GM23248 (cell line): ENCODE measurements around the gene GALM. TPM values are rescaled to one million over a fixed set of nuclear protein-coding genes. Genes with fewer than 3 reads are reported as not detected.

Source experiments
- DNase-seq: peaks from one replicate; pipeline ENCODE4 v3.0.0-alpha.2; 2015
- H2AFZ ChIP-seq: fragments of 200-600 bp; sonication (generic); 2 replicates; pipeline ENCODE4 v1.6.1; 2016; ENCODE audit warnings: antibody characterized with exemption
- H3F3A ChIP-seq: fragments of 200-600 bp; sonication (generic); 2 replicates; pipeline ENCODE4 v1.6.1; 2016; ENCODE audit warnings: mild to moderate bottlenecking, antibody characterized with exemption, mixed run types; ENCODE audit not compliant: insufficient read depth
- H3K27ac ChIP-seq: fragments of 200-600 bp; sonication (generic); 2 replicates; pipeline ENCODE4 v1.5.1; 2016; ENCODE audit warnings: mild to moderate bottlenecking
- H3K27me3 ChIP-seq: fragments of 200-600 bp; sonication (generic); replicated peaks from 2 replicates; pipeline ENCODE4 v1.6.1; 2016; ENCODE audit warnings: mild to moderate bottlenecking; ENCODE audit not compliant: insufficient read depth
- H3K36me3 ChIP-seq: fragments of 200-600 bp; sonication (generic); 2 replicates; pipeline ENCODE4 v1.6.1; 2016; ENCODE audit warnings: low read depth, mild to moderate bottlenecking
- H3K4me1 ChIP-seq: fragments of 200-600 bp; sonication (generic); 2 replicates; pipeline ENCODE4 v1.6.1; 2016; ENCODE audit warnings: mild to moderate bottlenecking; ENCODE audit not compliant: insufficient read depth
- H3K4me2 ChIP-seq: fragments of 200-600 bp; sonication (generic); one replicate; pipeline ENCODE4 v1.6.1; 2016; ENCODE audit warnings: mild to moderate bottlenecking; ENCODE audit not compliant: unreplicated experiment
- H3K4me3 ChIP-seq: fragments of 200-600 bp; sonication (generic); 2 replicates; pipeline ENCODE4 v1.5.1; 2016; ENCODE audit warnings: mild to moderate bottlenecking
- H3K79me2 ChIP-seq: fragments of 200-600 bp; sonication (generic); 2 replicates; pipeline ENCODE4 v1.6.1; 2016; ENCODE audit warnings: mild to moderate bottlenecking; ENCODE audit not compliant: insufficient read depth
- H3K9ac ChIP-seq: fragments of 200-600 bp; sonication (generic); 2 replicates; pipeline ENCODE4 v1.6.1; 2016; ENCODE audit warnings: mild to moderate bottlenecking
- H3K9me2 ChIP-seq: fragments of 200-600 bp; sonication (generic); 2 replicates; pipeline ENCODE4 v1.6.1; 2016; ENCODE audit warnings: mixed run types, mild to moderate bottlenecking, moderate library complexity; ENCODE audit not compliant: insufficient read depth
- H3K9me3 ChIP-seq: fragments of 200-600 bp; sonication (generic); one replicate; pipeline ENCODE4 v1.6.1; 2017; ENCODE audit warnings: low read depth
- H4K20me1 ChIP-seq: fragments of 200-600 bp; sonication (generic); 2 replicates; pipeline ENCODE4 v1.6.0; 2016; ENCODE audit not compliant: insufficient read depth
- EZH2 ChIP-seq: fragments of 200-600 bp; sonication (generic); IDR thresholded peaks from 2 replicates; pipeline ENCODE4 v1.6.1; 2018; ENCODE audit warnings: antibody characterized with exemption, mild to moderate bottlenecking; ENCODE audit not compliant: insufficient read depth, poor library complexity, severe bottlenecking
- EZH2phosphoT487 ChIP-seq: fragments of 200-600 bp; sonication (generic); IDR thresholded peaks from 2 replicates; pipeline ENCODE4 v1.6.1; 2018; ENCODE audit warnings: antibody characterized with exemption, moderate library complexity, mild to moderate bottlenecking, low read depth; ENCODE audit not compliant: insufficient read depth
- WGBS, 2 experiments: methylation state at CpG; one replicate each; pipeline ENCODE4 v1.1.6; 2015 to 2017; ENCODE audit warnings: low lambda C conversion rate in 2 of 2, low coverage in 1 of 2; ENCODE audit errors: missing lambda C conversion rate in 2 of 2; 5-methylcytosine and 5-hydroxymethylcytosine counted together
- in situ Hi-C: fragments of 300-500 bp; cut with MboI; formaldehyde crosslinking; loops from 2 replicates; pipeline ENCODE4 v1.15.0; 2020
- polyA plus RNA-seq: library from polyadenylated mRNA; unstranded; fragments of >200 nt; fragmentation: Nextera tagmentation; extraction: Ambion mirVana; gene quantifications from 2 replicates; pipeline ENCODE4 v1.2.1, GENCODE V29; 2016
- total RNA-seq: library from RNA; depleted of rRNA; stranded (reverse); fragments of >200 nt; shearing (Covaris generic); gene quantifications from 2 replicates; pipeline ENCODE4 v1.2.3, GENCODE V29; 2014

The GALM gene
- total and polyA plus RNA-seq, 2 experiments from 2014 or later: 7.6 to 10.8 TPM

GRCh38 chr2:38743672-38744398, 77.9 kb downstream of the GALM start:
- H3K9ac ChIP-seq: no peak overlapping the region
- DNase-seq: no peak
- in situ Hi-C loops: no loop called here
- no peaks in the 10 kb centered on the region for H3K27me3 ChIP-seq
- peaks cover 85% of the 10 kb centered on the region for H3F3A ChIP-seq
- H3K4me1 ChIP-seq: no peaks in the 10 kb centered on the region
- no peak overlapping the region for H3K27ac ChIP-seq
- no peak overlapping the region for H3K4me2 ChIP-seq
- no peak for TF ChIP-seq EZH2phosphoT487
- no peak for TF ChIP-seq EZH2
- no peak overlapping the region for H3K4me3 ChIP-seq
- 97 to 98% methylated on average over 3 of the region's 3 CpGs for WGBS, 2 experiments
- H3K9me3 ChIP-seq: no peaks in the 10 kb centered on the region
- no peaks in the 10 kb centered on the region for H3K9me2 ChIP-seq
- no peak overlapping the region for H2AFZ ChIP-seq
- H3K79me2 ChIP-seq: peaks cover 83% of the 10 kb centered on the region
- no peaks in the 10 kb centered on the region for H4K20me1 ChIP-seq
- H3K36me3 ChIP-seq: peaks cover 75% of the 10 kb centered on the region

- in situ Hi-C loops: no loop called here
- Histone ChIP-seq H3K4me3 (no peak overlapping the region), H3K9ac (peak overlapping the region; percentile 25; the same call in 1 of the 2 replicates), H3K9me3 (no peaks in the 10 kb centered on the region), H3K9me2 (no peaks in the 10 kb centered on the region), H3K4me2 (no peak overlapping the region), H3K27me3 (no peaks in the 10 kb centered on the region), H4K20me1 (peaks cover 1% of the 10 kb centered on the region; the same call in 1 of the 2 replicates), H3K4me1 (peaks cover 3% of the 10 kb centered on the region), H3K36me3 (peaks cover 81% of the 10 kb centered on the region), H2AFZ (no peak overlapping the region), H3F3A (peaks cover 85% of the 10 kb centered on the region), H3K27ac (no peak overlapping the region), H3K79me2 (peaks cover 83% of the 10 kb centered on the region)
- WGBS, 2 experiments: 22 to 30% methylated on average over 2 of the region's 2 CpGs
- DNase-seq: no peak
- TF ChIP-seq EZH2phosphoT487 (no peak), EZH2 (no peak)
Observed at GRCh38 chr2:38744399-38744780, 78.5 kb downstream of the GALM start.

- in situ Hi-C loops: no loop called here
- H3K9me2 ChIP-seq: no peaks in the 10 kb centered on the region
- H2AFZ ChIP-seq: no peak overlapping the region
- peaks cover 5% of the 10 kb centered on the region for H3K4me1 ChIP-seq
- H3K27ac ChIP-seq: no peak overlapping the region
- H3K79me2 ChIP-seq: peaks cover 83% of the 10 kb centered on the region
- DNase-seq: no peak
- H3K4me3 ChIP-seq: no peak overlapping the region
- TF ChIP-seq EZH2phosphoT487: no peak
- no peak for TF ChIP-seq EZH2
- no peaks in the 10 kb centered on the region for H3K27me3 ChIP-seq
- H3K36me3 ChIP-seq: peaks cover 79% of the 10 kb centered on the region
- peaks cover 84% of the 10 kb centered on the region for H3F3A ChIP-seq
- H4K20me1 ChIP-seq: peaks cover 9% of the 10 kb centered on the region; the same call in 1 of the 2 replicates
- H3K9me3 ChIP-seq: no peaks in the 10 kb centered on the region
- 77 to 80% methylated on average over 9 of the region's 9 CpGs for WGBS, 2 experiments
- no peak overlapping the region for H3K9ac ChIP-seq
- H3K4me2 ChIP-seq: no peak overlapping the region
Observed at GRCh38 chr2:38745267-38745666, 79.4 kb downstream of the GALM start.

GRCh38 chr2:38747007-38747424, 81.1 kb downstream of the GALM start:
- H3K9ac ChIP-seq: peak overlapping the region; percentile 15; the same call in 1 of the 2 replicates
- no peak overlapping the region for H3K4me3 ChIP-seq
- TF ChIP-seq EZH2 (no peak), EZH2phosphoT487 (no peak)
- H3K79me2 ChIP-seq: peaks cover 87% of the 10 kb centered on the region
- peaks cover 9% of the 10 kb centered on the region for H3K4me1 ChIP-seq
- H4K20me1 ChIP-seq: peaks cover 9% of the 10 kb centered on the region; the same call in 1 of the 2 replicates
- peaks cover 69% of the 10 kb centered on the region for H3K36me3 ChIP-seq
- H3K9me2 ChIP-seq: no peaks in the 10 kb centered on the region
- in situ Hi-C loops: no loop called here
- no peaks in the 10 kb centered on the region for H3K9me3 ChIP-seq
- H3K27me3 ChIP-seq: no peaks in the 10 kb centered on the region
- H3F3A ChIP-seq: peaks cover 66% of the 10 kb centered on the region
- no peak for DNase-seq
- H3K4me2 ChIP-seq: no peak overlapping the region
- 88 to 96% methylated on average over 4 of the region's 4 CpGs for WGBS, 2 experiments
- H3K27ac ChIP-seq: no peak overlapping the region
- H2AFZ ChIP-seq: no peak overlapping the region
